Endothelial cell of umbilical vein (primary cell): Measurements from ENCODE around the gene CPED1. TPM values are rescaled to one million over a fixed set of nuclear protein-coding genes. Genes with fewer than 3 reads are reported as not detected.

Experiments used
- BruUV-seq: library from RNA; stranded (reverse); fragments of 400-500 nt; replicated peaks from 2 replicates; lab custom pipeline; 2021; lab: Mats Ljungman, UMichigan
- CTCF ChIA-PET: fragments of 300-600, 350-600 bp; sonication (Branson Sonifier 250); formaldehyde crosslinking; loops from one replicate; lab custom pipeline; 2021; ENCODE audit warnings: antibody characterized with exemption, inconsistent platforms; lab: Charles Lee
- POLR2A ChIA-PET: fragments of 300-600, 350-600 bp; sonication (Branson Sonifier 250); formaldehyde crosslinking; loops from one replicate; lab custom pipeline; 2021; ENCODE audit warnings: antibody characterized with exemption, inconsistent platforms; lab: Charles Lee
- DNase-seq: peaks from one replicate; pipeline ENCODE4 v3.0.0-alpha.2; 2011; ENCODE audit warnings: low read depth, low spot score
- FAIRE-seq: peaks from 2 replicates; lab custom pipeline; 2011; peaks lifted over from hg19 to GRCh38; lab: Jason Lieb, UNC
- H2AFZ ChIP-seq: 2 replicates; pipeline ENCODE4 v1.6.0; 2012; ENCODE audit warnings: low read depth, low read length, control low read depth, inconsistent platforms
- H3K27ac ChIP-seq: 2 replicates; pipeline ENCODE4 v1.5.1; 2011; ENCODE audit warnings: low read depth, mild to moderate bottlenecking, control low read depth, low read length, moderate library complexity; ENCODE audit not compliant: insufficient read depth
- H3K27me3 ChIP-seq, 2 experiments: 2 replicates each; pipeline versions ENCODE4 v1.6.0 to v1.6.1; 2011; ENCODE audit warnings: low read length in 2 of 2, mixed read lengths in 1 of 2; ENCODE audit not compliant: control insufficient read depth in 2 of 2, insufficient read depth in 2 of 2
- H3K36me3 ChIP-seq, 2 experiments: 2 replicates in 1 of 2; 3 replicates in 1 of 2; pipeline ENCODE4 v1.5.1; 2011; ENCODE audit warnings: low read length in 2 of 2, mild to moderate bottlenecking in 1 of 2, moderate library complexity in 1 of 2; ENCODE audit not compliant: control insufficient read depth in 2 of 2, insufficient read depth in 2 of 2; ENCODE audit errors: extremely low read depth in 1 of 2
- H3K4me1 ChIP-seq: 3 replicates; pipeline ENCODE4 v1.5.1; 2011; ENCODE audit warnings: mild to moderate bottlenecking, low read length; ENCODE audit not compliant: control insufficient read depth, insufficient read depth; ENCODE audit errors: extremely low read depth
- H3K4me2 ChIP-seq: 2 replicates; pipeline ENCODE4 v1.6.1; 2011; ENCODE audit warnings: low read length, control low read depth, mixed read lengths; ENCODE audit not compliant: insufficient read depth
- H3K4me3 ChIP-seq, 3 experiments: fragments of 200-600 bp in 1 of 3; sonication (generic), shearing (Covaris generic) in 1 of 3; replicated peaks in 1 of 3; 2 replicates each; pipeline ENCODE4 v1.5.1; 2011 to 2016; ENCODE audit warnings: control low read depth in 3 of 3, low read length in 3 of 3, mild to moderate bottlenecking in 2 of 3, inconsistent platforms in 1 of 3, low read depth in 1 of 3, moderate library complexity in 1 of 3; ENCODE audit not compliant: insufficient read depth in 1 of 3
- H3K79me2 ChIP-seq: 2 replicates; pipeline ENCODE4 v1.6.0; 2012; ENCODE audit warnings: low read length, inconsistent platforms; ENCODE audit not compliant: control insufficient read depth, insufficient read depth
- H3K9ac ChIP-seq: replicated peaks from 2 replicates; pipeline ENCODE3; 2011; ENCODE audit warnings: low read length, control low read depth; ENCODE audit not compliant: insufficient read depth; ENCODE audit errors: extremely low read depth
- H3K9me1 ChIP-seq: replicated peaks from 3 replicates; pipeline ENCODE4 v1.6.0; 2011; ENCODE audit warnings: mild to moderate bottlenecking, low read length; ENCODE audit not compliant: control insufficient read depth, insufficient read depth; ENCODE audit errors: extremely low read depth
- H3K9me3 ChIP-seq: replicated peaks from 2 replicates; pipeline ENCODE4 v1.5.1; 2012; ENCODE audit warnings: low read length, inconsistent platforms; ENCODE audit not compliant: control insufficient read depth, insufficient read depth
- H4K20me1 ChIP-seq: replicated peaks from 2 replicates; pipeline ENCODE3; 2011; ENCODE audit warnings: mild to moderate bottlenecking, low read length; ENCODE audit not compliant: control insufficient read depth, insufficient read depth; ENCODE audit errors: extremely low read depth
- CTCF ChIP-seq, 2 donors: IDR thresholded peaks; 1 replicate in 1 of 2; 2 replicates in 1 of 2; pipeline ENCODE4 v1.5.1; 2011; ENCODE audit warnings: low read length in 2 of 2, mild to moderate bottlenecking in 2 of 2, moderate library complexity in 2 of 2, control low read depth in 1 of 2, inconsistent platforms in 1 of 2, low read depth in 1 of 2; ENCODE audit not compliant: insufficient read depth in 1 of 2; ENCODE audit errors: extremely low read depth in 1 of 2
- EZH2 ChIP-seq: IDR thresholded peaks from 2 replicates; pipeline ENCODE4 v1.6.1; 2012; ENCODE audit warnings: borderline replicate concordance, low read depth, mild to moderate bottlenecking, moderate library complexity, low read length, inconsistent platforms; ENCODE audit not compliant: severe bottlenecking
- FOS ChIP-seq: IDR thresholded peaks from 2 replicates; pipeline ENCODE4 v1.6.1; 2011; ENCODE audit warnings: mild to moderate bottlenecking, low read length, moderate library complexity, borderline replicate concordance; ENCODE audit not compliant: insufficient read depth
- GATA2 ChIP-seq: IDR thresholded peaks from 2 replicates; pipeline ENCODE4 v1.7.0; 2011; ENCODE audit warnings: low read depth, mild to moderate bottlenecking, moderate library complexity, mixed read lengths, low read length; ENCODE audit not compliant: insufficient read length, insufficient read depth
- JUN ChIP-seq: IDR thresholded peaks from 2 replicates; pipeline ENCODE4 v1.6.1; 2011; ENCODE audit warnings: borderline replicate concordance, low read depth; ENCODE audit not compliant: insufficient read length, insufficient read depth
- MAX ChIP-seq: IDR thresholded peaks from 2 replicates; pipeline ENCODE4 v1.6.1; 2011; ENCODE audit not compliant: insufficient read depth, insufficient read length
- MYC ChIP-seq: IDR thresholded peaks from one replicate; pipeline ENCODE4 v1.6.1; 2011; ENCODE audit warnings: mild to moderate bottlenecking, low read depth, low read length
- POLR2A ChIP-seq: IDR thresholded peaks from 2 replicates; pipeline ENCODE4 v1.6.1; 2012; ENCODE audit warnings: low read depth, mild to moderate bottlenecking, control low read depth, low read length
- POLR2AphosphoS5 ChIP-seq: IDR thresholded peaks from 2 replicates; pipeline ENCODE4 v1.6.1; 2012; ENCODE audit warnings: low read depth, mild to moderate bottlenecking, control low read depth, low read length, moderate library complexity; ENCODE audit not compliant: insufficient read depth
- dilution Hi-C: fragments of 300-500 bp; cut with MboI; formaldehyde crosslinking; loops from one replicate; pipeline ENCODE4 v1.15.0; 2019; ENCODE audit warnings: low sequenced_read_pairs; ENCODE audit not compliant: extremely low pct_ligation_motif_present
- intact Hi-C: fragments of 100-400 bp; cut with micrococcal nuclease; formaldehyde crosslinking; loops from one replicate; pipeline ENCODE4 v1.10.0; 2022
- polyA plus RNA-seq, 4 experiments: library from polyadenylated mRNA; depleted of rRNA in 3 of 4; stranded (reverse) in 3 of 4; unstranded in 1 of 4; fragments of >200 nt; gene quantifications; 2 replicates each; pipeline versions ENCODE4 v1.2.1 to v1.2.3, GENCODE V29; 2011 to 2012; ENCODE audit warnings: missing spikeins in 1 of 4
- total RNA-seq: library from RNA; stranded (reverse); gene quantifications from 2 replicates; pipeline ENCODE4 v1.2.3, GENCODE V29; 2021

Gene CPED1
- total and polyA plus RNA-seq, 2 donors (not counting 3 experiments of a cell fraction or from before 2014, with no cell fraction given): 0.22 to 3.0 TPM

GRCh38 chr7:121297843-121298242, 309.3 kb downstream of the CPED1 start:
- BruUV-seq: no TSS peak
- Histone ChIP-seq H3K4me2 (no peak overlapping the region), H3K4me1 (no peaks in the 10 kb centered on the region), H3K9ac (no peak overlapping the region), H3K27me3 (no peaks in the 10 kb centered on the region), H3K79me2 (no peaks in the 10 kb centered on the region), H3K9me3 (no peaks in the 10 kb centered on the region), H3K36me3 (no peaks in the 10 kb centered on the region), H3K27ac (no peak overlapping the region), H3K4me3 (no peak overlapping the region), H2AFZ (no peak overlapping the region), H3K9me1 (no peaks in the 10 kb centered on the region), H4K20me1 (no peaks in the 10 kb centered on the region)
- POLR2A ChIA-PET: no interaction called here
- intact Hi-C loops: no loop called here
- dilution Hi-C loops: no loop called here
- TF ChIP-seq POLR2AphosphoS5 (no peak), GATA2 (no peak), FOS (no peak), CTCF (IDR thresholded peaks at IDR 0.05; ENCODE audit: extremely low read depth in 1 of 2, insufficient read depth in 1 of 2, low read depth in 1 of 2, low read length in 2 of 2) (no peak), POLR2A (no peak), MYC (no peak), EZH2 (no peak), MAX (no peak), JUN (no peak)
- CTCF ChIA-PET: no interaction called here
- DNase-seq (no peak), FAIRE-seq (no peak)
